Subcutaneous abdominal adipose tissue (tissue), 5 donors: Measurements from ENCODE around the gene CASS4.

ENCODE experiments used
- H3K27ac ChIP-seq: one replicate; pipeline ENCODE4 v1.7.0; 2013; ENCODE audit warnings: low read depth, mild to moderate bottlenecking, inconsistent platforms, low read length, moderate library complexity
- H3K27me3 ChIP-seq, 5 donors: one replicate each; pipeline ENCODE4 v1.7.0; 2013; ENCODE audit warnings: low read length in 5 of 5, inconsistent platforms in 1 of 5; ENCODE audit not compliant: control insufficient read depth in 5 of 5, insufficient read depth in 4 of 5
- H3K36me3 ChIP-seq, 5 donors: one replicate each; pipeline ENCODE4 v1.7.0; 2013; ENCODE audit warnings: low read length in 5 of 5; ENCODE audit not compliant: control insufficient read depth in 5 of 5, insufficient read depth in 5 of 5
- H3K4me1 ChIP-seq, 5 donors: one replicate each; pipeline ENCODE4 v1.7.0; 2013; ENCODE audit warnings: low read length in 5 of 5, mild to moderate bottlenecking in 3 of 5, moderate library complexity in 1 of 5; ENCODE audit not compliant: control insufficient read depth in 5 of 5, insufficient read depth in 5 of 5
- H3K4me3 ChIP-seq, 5 donors: one replicate each; pipeline ENCODE4 v1.7.0; 2013; ENCODE audit warnings: low read length in 5 of 5, low read depth in 1 of 5
- H3K9ac ChIP-seq, 5 donors: one replicate each; pipeline ENCODE4 v1.7.0; 2013; ENCODE audit warnings: low read length in 5 of 5, mild to moderate bottlenecking in 4 of 5, moderate library complexity in 3 of 5
- H3K9me3 ChIP-seq, 5 donors: one replicate each; pipeline ENCODE4 v1.7.0; 2013; ENCODE audit warnings: low read length in 5 of 5; ENCODE audit not compliant: control insufficient read depth in 5 of 5
- donor health status: healthy.
- donor health status: healthy.
- donor health status: healthy.
- donor health status: healthy.
- donor health status: healthy.

Gene CASS4

GRCh38 chr20:56411759-56412472, at the start of gene CASS4:
Gene CASS4, plus strand, starts transcription at chr20:56412260. Its CDS starts 199 bp downstream, at chr20:56412459.
- Histone ChIP-seq H3K4me1 (peaks cover 10 to 32% (median 21%) of the 10 kb centered on the region in 5 donors), H3K36me3 (peaks cover 5 to 12% (median 10%) of the 10 kb centered on the region in 5 donors), H3K27me3 (no peaks in the 10 kb centered on the region), H3K4me3 (peak within 1 kb of the TSS; percentile 27 to 64 (median 59)), H3K9ac (peak within 1 kb of the TSS in 4 of 5 donors; percentile 8 to 60 (median 58)), H3K27ac (peak within 1 kb of the TSS; percentile 73), H3K9me3 (no peaks in the 10 kb centered on the region)

- no peak overlapping the region for H3K4me3 ChIP-seq
- no peak overlapping the region for H3K9ac ChIP-seq
- peaks cover 7 to 34% (median 28%) of the 10 kb centered on the region in 5 donors for H3K4me1 ChIP-seq
- H3K36me3 ChIP-seq, result peaks cover 13 to 44% (median 31%) of the 10 kb centered on the region in 5 donors
- no peaks in the 10 kb centered on the region for H3K9me3 ChIP-seq
- H3K27me3 ChIP-seq, result no peaks in the 10 kb centered on the region
- no peak overlapping the region for H3K27ac ChIP-seq
Measured at GRCh38 chr20:56362833-56363413, 49.1 kb upstream of the CASS4 start.

- H3K9me3 ChIP-seq, result no peaks in the 10 kb centered on the region
- no peak overlapping the region for H3K9ac ChIP-seq
- H3K4me3 ChIP-seq, result no peak overlapping the region
- H3K4me1 ChIP-seq, result peaks cover 7 to 28% (median 23%) of the 10 kb centered on the region in 5 donors
- H3K36me3 ChIP-seq, result peaks cover 17 to 48% (median 35%) of the 10 kb centered on the region in 5 donors
- H3K27ac ChIP-seq, result no peak overlapping the region
- H3K27me3 ChIP-seq, result no peaks in the 10 kb centered on the region
Measured at GRCh38 chr20:56363491-56363890, 48.6 kb upstream of the CASS4 start.

- Histone ChIP-seq H3K36me3 (peaks cover 17 to 52% (median 41%) of the 10 kb centered on the region in 5 donors), H3K4me3 (no peak overlapping the region), H3K9ac (no peak overlapping the region), H3K27me3 (no peaks in the 10 kb centered on the region), H3K9me3 (no peaks in the 10 kb centered on the region), H3K27ac (no peak overlapping the region), H3K4me1 (no peaks in the 10 kb centered on the region)
Measured at GRCh38 chr20:56368351-56369134, 43.5 kb upstream of the CASS4 start.

GRCh38 chr20:56369179-56369578, 42.9 kb upstream of the CASS4 start:
- Histone ChIP-seq H3K4me1 (no peaks in the 10 kb centered on the region), H3K9me3 (no peaks in the 10 kb centered on the region), H3K4me3 (no peak overlapping the region), H3K27me3 (no peaks in the 10 kb centered on the region), H3K9ac (no peak overlapping the region), H3K36me3 (peaks cover 17 to 49% (median 41%) of the 10 kb centered on the region in 5 donors), H3K27ac (no peak overlapping the region)

- Histone ChIP-seq H3K9ac (no peak overlapping the region), H3K27me3 (no peaks in the 10 kb centered on the region)
Measured at GRCh38 chr20:56371977-56372376, 40.1 kb upstream of the CASS4 start.

GRCh38 chr20:56372850-56373249, 39.2 kb upstream of the CASS4 start:
- H3K36me3 ChIP-seq, result peaks cover 2 to 14% (median 12%) of the 10 kb centered on the region in 5 donors
- no peaks in the 10 kb centered on the region for H3K27me3 ChIP-seq
- no peak overlapping the region for H3K27ac ChIP-seq
- no peaks in the 10 kb centered on the region for H3K4me1 ChIP-seq
- no peaks in the 10 kb centered on the region for H3K9me3 ChIP-seq
- H3K9ac ChIP-seq, result no peak overlapping the region
- no peak overlapping the region for H3K4me3 ChIP-seq

More at GRCh38 chr20:56371977-56372376, 40.1 kb upstream of the CASS4 start:
- H3K4me1 ChIP-seq, result no peaks in the 10 kb centered on the region
- H3K27ac ChIP-seq, result no peak overlapping the region
- H3K36me3 ChIP-seq, result peaks cover 7 to 23% (median 20%) of the 10 kb centered on the region in 5 donors
- H3K4me3 ChIP-seq, result no peak overlapping the region
- no peaks in the 10 kb centered on the region for H3K9me3 ChIP-seq

GRCh38 chr20:56373942-56374341, 38.1 kb upstream of the CASS4 start:
- no peaks in the 10 kb centered on the region for H3K27me3 ChIP-seq
- H3K36me3 ChIP-seq, result peaks cover 0 to 6% (median 5%) of the 10 kb centered on the region in 5 donors
- no peak overlapping the region for H3K27ac ChIP-seq
- no peaks in the 10 kb centered on the region for H3K9me3 ChIP-seq
- no peak overlapping the region for H3K4me3 ChIP-seq
- no peak overlapping the region for H3K9ac ChIP-seq
- no peaks in the 10 kb centered on the region for H3K4me1 ChIP-seq

GRCh38 chr20:56376331-56376730, 35.7 kb upstream of the CASS4 start:
- Histone ChIP-seq H3K36me3 (peaks cover 0 to 3% (median 0%) of the 10 kb centered on the region in 5 donors), H3K27me3 (no peaks in the 10 kb centered on the region), H3K9ac (no peak overlapping the region), H3K27ac (no peak overlapping the region), H3K4me3 (no peak overlapping the region), H3K4me1 (no peaks in the 10 kb centered on the region), H3K9me3 (no peaks in the 10 kb centered on the region)

- Histone ChIP-seq H3K9me3 (no peaks in the 10 kb centered on the region), H3K36me3 (peaks cover 0 to 4% (median 0%) of the 10 kb centered on the region in 5 donors), H3K27ac (no peak overlapping the region), H3K9ac (no peak overlapping the region), H3K27me3 (no peaks in the 10 kb centered on the region), H3K4me1 (no peaks in the 10 kb centered on the region), H3K4me3 (no peak overlapping the region)
Measured at GRCh38 chr20:56378386-56378785, 33.7 kb upstream of the CASS4 start.
